ENCODE data around the gene SPATS2. TPM values are rescaled to one million over a fixed set of nuclear protein-coding genes. Genes with fewer than 3 reads are reported as not detected.

SPATS2 gene
- total RNA-seq, 4 donors from 2014 or later: 3.3 to 46.0 (median 16.0) TPM

DNA sequence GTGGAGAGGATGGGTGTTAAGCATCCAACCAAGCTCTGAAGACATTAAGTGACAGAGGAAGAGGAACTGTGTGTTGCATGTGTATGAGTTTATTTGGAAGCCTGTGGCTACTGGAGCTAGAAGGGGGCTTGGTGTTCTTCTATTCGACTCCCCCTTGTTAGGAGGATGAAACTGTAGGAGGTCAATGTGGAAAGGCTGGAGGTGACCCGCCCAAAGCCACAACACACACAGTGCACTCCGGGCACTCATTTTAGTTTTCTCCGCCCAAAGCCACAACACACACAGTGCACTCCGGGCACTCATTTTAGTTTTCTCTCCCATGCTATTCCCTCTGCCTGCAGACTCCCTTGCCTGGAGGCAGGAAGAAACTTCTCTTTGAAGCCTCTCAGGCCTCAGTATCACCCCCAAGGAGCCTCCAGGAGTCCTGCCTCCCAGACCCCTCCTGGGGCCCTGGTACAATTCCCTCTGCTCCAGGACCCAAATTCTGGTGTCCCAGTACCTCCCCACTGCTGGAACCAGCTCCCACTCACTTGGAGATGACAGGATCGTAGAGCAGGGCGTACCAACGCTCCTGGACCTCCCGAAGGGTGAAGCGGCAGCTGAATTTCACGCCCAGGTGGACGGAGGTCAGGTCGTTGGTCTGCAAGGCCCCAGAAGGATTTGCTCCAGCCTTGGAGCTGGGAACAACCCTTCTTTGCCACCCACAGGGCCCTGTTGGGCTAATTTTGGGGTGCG is 196.9 kb downstream of the SPATS2 start:
- intact Hi-C loops (cut with DNase I; ENCODE audit: low total_unique reads): no loop called here
- no peak overlapping the region for H3K27ac ChIP-seq
- no peaks in the 10 kb centered on the region for H3K9me3 ChIP-seq
- no peaks in the 10 kb centered on the region for H3K4me1 ChIP-seq
- no peak overlapping the region for H3K4me3 ChIP-seq
- H3K27me3 ChIP-seq: no peaks in the 10 kb centered on the region
- no peaks in the 10 kb centered on the region for H3K36me3 ChIP-seq
- no peak for DNase-seq
- TF ChIP-seq POLR2A (IDR thresholded peaks at IDR 0.05) (no peak), CTCF (IDR thresholded peaks at IDR 0.05) (no peak)

GRCh38 chr12:49564686-49565405 is 197.6 kb downstream of the SPATS2 start:
- intact Hi-C loops (cut with DNase I; ENCODE audit: low total_unique reads): no loop called here
- DNase-seq: no peak
- TF ChIP-seq CTCF (IDR thresholded peaks at IDR 0.05): no peak
- no peak for TF ChIP-seq POLR2A (IDR thresholded peaks at IDR 0.05)

DNA sequence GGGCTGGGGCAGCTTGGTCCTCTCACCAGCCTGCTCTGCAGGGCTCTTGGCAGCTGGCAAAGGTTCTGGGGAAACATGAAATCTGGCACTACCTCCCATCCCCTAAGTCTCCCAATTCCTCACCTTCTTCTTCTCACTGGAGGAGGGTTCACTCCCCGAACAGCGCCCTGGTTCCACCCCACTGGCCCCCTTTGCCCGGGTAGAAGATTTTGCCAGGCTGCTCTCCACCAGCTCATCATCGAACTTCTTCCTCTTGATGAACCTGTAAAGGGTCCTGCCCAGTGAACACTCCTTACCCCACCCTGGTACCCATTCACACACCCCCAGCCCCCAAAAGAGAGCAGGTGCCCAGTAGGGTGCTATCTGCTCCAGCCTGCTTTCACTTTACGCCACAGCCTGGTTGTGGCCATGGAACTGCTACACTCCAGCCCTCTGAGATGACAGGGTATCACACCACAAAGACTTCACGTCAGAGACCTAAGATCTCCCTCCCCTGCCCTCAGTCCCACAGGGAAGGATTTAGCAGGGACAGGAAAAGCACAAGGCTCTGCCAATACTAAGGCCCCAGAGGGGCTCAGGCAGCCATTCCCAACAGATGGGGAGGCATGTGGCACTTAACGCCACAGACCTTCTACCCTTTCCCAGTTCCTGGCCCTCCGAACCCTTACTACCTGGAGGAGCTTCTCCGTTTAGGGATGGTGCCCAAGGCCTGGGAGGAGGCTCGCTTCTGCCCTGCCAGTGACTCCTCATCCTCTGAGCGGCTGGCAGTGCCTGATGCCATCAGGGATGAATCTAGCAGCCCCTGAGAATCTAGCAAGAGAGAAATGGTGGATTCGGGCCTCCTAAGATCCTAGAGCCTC is 198.4 kb downstream of the SPATS2 start:
- intact Hi-C loops (cut with DNase I; ENCODE audit: low total_unique reads): no loop called here
- TF ChIP-seq CTCF (IDR thresholded peaks at IDR 0.05): no peak

More at GRCh38 chr12:49564686-49565405, 197.6 kb downstream of the SPATS2 start:
- no peaks in the 10 kb centered on the region for H3K4me1 ChIP-seq
- H3K9me3 ChIP-seq: no peaks in the 10 kb centered on the region
- no peaks in the 10 kb centered on the region for H3K27me3 ChIP-seq
- H3K27ac ChIP-seq: no peak overlapping the region
- no peak overlapping the region for H3K4me3 ChIP-seq
- H3K36me3 ChIP-seq: no peaks in the 10 kb centered on the region

DNA sequence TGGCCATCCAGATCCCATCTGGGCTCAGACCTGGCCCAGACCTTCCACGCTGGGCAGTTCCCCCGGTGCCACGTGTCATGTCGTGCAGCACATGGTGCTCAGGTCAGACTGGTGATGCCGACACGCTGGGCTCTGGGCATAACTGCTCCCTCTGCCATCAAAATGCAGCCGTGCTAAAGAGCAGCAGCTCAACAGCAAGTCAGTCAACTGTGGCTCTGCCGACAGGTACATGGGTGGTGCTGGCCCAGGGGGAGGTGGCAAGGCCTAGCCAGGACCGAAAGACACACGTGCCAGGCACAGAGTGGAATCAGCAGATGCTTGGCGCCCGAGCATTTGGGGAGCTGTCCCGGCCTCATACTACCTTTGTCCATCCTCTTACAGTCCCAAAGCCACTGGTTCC is 199.1 kb downstream of the SPATS2 start:
- intact Hi-C loops (cut with DNase I; ENCODE audit: low total_unique reads): no loop called here
- Histone ChIP-seq H3K27me3 (no peaks in the 10 kb centered on the region), H3K4me1 (no peaks in the 10 kb centered on the region), H3K27ac (no peak overlapping the region), H3K4me3 (no peak overlapping the region), H3K9me3 (no peaks in the 10 kb centered on the region), H3K36me3 (no peaks in the 10 kb centered on the region)
- no peak for DNase-seq
- TF ChIP-seq CTCF (IDR thresholded peaks at IDR 0.05) (no peak), POLR2A (IDR thresholded peaks at IDR 0.05) (no peak)

More for the DNA sequence above, 198.4 kb downstream of the SPATS2 start:
- H3K27ac ChIP-seq: no peak overlapping the region
- H3K9me3 ChIP-seq: no peaks in the 10 kb centered on the region
- no peak overlapping the region for H3K4me3 ChIP-seq
- H3K4me1 ChIP-seq: no peaks in the 10 kb centered on the region
- no peaks in the 10 kb centered on the region for H3K36me3 ChIP-seq
- no peaks in the 10 kb centered on the region for H3K27me3 ChIP-seq
- no peak for DNase-seq
